ENCODE measurements around the gene NAXE.
A peak's percentile ranks its signal among the peaks of the same experiment; 100 is the strongest.
"Not testable (repeated sequence)": the region's sequence is repeated elsewhere in the genome, so short reads cannot be mapped to it uniquely, and the experiment has no call there.

NAXE gene

DNA sequence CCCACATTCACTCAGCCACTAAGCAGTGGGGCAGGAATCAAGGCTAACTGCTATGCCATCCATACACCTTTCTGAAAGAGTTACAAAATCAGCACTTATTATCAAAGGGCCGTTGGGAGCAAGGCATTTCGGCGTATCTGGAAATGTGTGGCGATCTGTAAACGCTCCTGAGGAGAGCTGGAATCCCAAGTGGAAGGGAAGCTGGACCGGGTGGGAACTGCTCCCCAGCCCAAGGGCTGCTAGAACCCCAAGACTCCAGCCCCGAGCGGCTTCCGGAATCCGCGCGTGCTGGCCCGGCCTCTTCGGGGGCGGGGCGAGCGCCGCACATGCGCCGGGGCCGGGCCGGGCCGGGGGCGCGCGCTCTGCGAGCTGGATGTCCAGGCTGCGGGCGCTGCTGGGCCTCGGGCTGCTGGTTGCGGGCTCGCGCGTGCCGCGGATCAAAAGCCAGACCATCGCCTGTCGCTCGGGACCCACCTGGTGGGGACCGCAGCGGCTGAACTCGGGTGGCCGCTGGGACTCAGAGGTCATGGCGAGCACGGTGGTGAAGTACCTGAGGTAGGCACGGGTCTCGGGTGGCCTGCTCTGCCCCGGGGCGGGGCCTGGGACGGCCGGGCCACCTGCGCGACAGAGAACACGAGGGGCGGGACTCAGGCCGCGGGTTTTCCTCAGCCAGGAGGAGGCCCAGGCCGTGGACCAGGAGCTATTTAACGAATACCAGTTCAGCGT, at the start of gene NAXE:
Gene NAXE, plus strand, starts transcription at position 345 of the 726 bp plus-strand sequence. Its CDS starts 29 bp downstream, at position 374.
- peak; percentile 71 for DNase-seq (ENCODE audit: insufficient read length, low spot score)
- FAIRE-seq, result no peak

DNA sequence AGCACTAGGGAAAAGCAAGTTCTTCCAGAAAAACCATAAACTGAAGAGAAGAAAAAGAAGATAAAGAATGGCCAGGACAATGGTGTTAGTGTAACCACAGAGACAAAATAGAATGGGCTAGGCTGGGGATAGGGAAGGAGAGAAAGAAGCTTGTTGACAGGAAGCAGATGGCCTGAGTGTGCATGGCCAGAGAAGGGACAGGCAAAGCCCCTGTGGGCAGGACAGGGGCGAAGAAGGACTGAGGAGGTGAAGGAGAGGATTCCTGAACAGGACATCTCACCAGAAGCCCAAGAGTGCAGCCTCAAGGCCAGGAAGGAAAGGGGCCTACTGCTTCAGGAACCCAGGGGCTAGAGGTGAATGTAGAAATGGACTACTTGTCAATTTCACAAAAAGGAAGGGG, 48.5 kb upstream of the NAXE start:
- no peak for FAIRE-seq
- no peak for DNase-seq (ENCODE audit: insufficient read length, low spot score)

DNA sequence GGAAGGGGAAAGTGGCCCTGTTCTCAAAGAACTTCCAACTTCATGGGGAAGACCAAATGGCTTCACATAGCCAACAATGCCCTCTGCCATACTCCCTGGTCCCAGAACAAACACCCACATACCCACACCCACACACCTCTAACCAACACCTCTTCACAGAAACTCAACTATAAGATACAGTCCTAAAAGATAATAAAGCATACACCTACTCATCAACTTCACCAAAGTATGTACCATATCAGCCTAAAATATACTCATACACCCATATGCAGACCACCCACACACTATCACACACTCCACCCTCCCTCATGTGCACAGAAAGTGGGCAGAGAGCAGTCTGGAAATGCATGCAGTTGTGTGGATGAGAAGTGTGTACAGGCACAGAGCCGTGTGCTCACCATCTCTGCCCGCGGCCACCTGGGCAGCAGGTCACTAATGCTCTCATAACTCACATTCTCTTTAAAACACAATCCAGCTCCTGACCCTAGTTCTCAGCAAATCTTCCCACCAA, 46.9 kb upstream of the NAXE start:
- DNase-seq (ENCODE audit: insufficient read length, low spot score) (no peak), FAIRE-seq (no peak)

DNA sequence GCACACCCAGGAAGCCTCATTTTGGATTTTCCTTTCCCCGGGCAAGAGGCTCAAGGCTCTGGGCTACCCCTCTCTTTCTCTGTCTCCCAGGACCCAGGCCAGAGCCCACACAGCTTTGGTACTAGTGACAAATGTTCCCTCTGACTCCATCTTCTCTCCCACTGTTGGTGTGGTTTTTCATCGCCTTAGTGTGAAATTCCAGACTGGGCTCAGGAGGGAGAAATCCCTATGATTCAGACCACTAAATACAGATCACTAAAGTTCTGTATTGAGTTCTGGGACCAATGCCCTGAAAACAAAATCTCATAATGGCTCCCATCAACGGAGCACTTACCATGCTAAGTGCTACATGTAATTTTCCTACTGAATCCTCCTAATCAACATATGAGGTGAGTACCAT, 45.3 kb upstream of the NAXE start:
- DNase-seq (ENCODE audit: insufficient read length, low spot score) (no peak), FAIRE-seq (no peak)

DNA sequence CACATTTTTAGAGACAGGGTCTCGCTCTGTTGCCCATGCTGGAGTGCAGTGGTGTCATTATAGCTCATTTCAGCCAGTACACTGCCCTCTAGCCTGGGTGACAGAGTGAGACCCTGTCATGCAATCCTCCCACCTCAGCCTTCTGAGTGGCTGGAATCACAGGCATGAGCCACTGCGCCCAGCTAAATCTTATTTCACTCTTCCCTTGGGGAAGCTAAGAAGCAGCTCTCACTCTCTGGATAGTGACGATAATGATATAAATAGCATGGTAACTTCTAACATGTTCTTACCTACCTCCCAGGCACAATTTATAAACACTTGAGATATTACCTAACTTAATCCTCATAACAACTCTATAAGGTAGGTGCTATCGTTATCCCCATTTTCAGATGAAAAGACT, 44.1 kb upstream of the NAXE start:
- DNase-seq (ENCODE audit: insufficient read length, low spot score), result no peak
- FAIRE-seq, result no peak

DNA sequence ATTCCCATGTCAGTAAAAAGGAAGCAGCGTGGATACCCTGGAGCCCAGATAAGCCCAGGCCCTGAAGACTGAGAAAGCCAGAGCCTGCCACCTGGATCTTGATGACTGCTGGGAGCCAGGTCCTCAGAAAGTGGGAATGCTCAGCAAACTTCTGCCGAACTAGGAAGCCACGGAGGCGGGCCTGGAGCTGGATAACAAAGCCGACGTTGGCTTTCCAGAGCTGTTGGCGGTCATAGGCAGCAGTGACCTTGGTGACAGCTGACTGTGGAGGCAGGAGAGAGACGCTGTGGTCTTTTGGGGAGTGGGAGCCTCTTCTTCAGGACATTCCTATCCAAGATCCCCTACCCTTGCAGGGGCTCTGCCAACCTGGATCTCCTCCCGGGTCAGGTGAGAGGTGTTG, 43.6 kb upstream of the NAXE start:
- no peak for FAIRE-seq

DNA sequence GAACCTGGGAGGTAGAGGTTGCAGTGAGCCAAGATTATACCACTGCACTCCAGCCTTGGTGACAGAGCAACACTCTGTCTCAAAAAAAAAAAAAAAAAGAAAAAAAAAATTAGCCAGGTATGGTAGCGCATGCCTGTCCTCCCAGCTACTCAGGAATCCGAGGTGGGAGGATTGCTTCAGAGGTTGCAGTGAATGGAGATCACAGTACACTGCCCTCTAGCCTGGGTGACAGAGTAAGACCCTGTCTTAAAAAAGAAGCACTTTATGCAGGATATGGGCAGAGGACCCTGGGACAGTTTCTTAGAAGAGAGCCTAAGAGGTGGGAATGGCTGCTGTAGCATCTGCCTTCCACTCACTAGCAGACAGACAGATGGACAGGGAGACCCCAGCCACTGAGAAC, 42.2 kb upstream of the NAXE start:
- FAIRE-seq, result no peak
- no peak for DNase-seq (ENCODE audit: insufficient read length, low spot score)

More for the DNA sequence above, 43.6 kb upstream of the NAXE start:
- no peak for DNase-seq (ENCODE audit: insufficient read length, low spot score)

DNA sequence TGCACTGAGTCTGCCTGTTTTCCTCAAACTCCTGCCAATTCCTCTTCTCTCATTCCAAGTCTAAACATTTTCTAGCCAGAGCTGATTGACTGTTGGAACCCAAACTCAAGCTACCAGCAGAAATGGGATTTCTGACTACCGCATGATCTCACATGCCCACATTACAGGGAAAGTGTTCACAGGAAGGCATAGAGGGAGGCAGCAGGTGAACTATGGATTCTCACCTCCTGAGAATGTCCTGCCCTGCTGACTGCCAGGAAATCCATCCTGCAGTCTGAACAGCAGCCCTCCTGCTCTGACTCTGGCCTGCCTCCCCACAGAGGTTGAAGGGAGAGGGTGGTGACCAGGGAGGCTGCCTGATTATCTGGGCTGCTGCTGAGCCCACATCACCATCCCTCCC, 41.7 kb upstream of the NAXE start:
- FAIRE-seq (no peak), DNase-seq (ENCODE audit: insufficient read length, low spot score) (no peak)

DNA sequence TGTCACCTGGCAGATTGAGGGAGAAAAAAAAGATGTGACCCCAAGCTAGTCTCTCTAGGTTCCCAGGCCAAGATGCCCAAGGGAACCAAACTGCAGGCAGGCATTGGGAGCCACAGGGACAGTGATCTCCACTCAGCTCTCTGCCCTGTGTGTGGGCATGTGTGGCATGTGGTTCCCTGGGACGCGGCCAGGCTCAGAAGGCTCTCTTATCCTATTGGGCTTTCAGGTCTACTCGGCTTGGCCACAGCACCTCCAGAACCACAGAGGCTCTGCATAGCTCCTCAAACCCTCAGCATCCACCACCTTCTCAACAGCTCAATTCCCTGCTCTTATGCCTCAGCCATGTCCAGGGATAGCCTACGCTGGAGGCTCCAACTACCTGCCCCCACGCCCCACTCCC, 41.2 kb upstream of the NAXE start:
- DNase-seq (ENCODE audit: insufficient read length, low spot score), result no peak
- FAIRE-seq, result no peak

DNA sequence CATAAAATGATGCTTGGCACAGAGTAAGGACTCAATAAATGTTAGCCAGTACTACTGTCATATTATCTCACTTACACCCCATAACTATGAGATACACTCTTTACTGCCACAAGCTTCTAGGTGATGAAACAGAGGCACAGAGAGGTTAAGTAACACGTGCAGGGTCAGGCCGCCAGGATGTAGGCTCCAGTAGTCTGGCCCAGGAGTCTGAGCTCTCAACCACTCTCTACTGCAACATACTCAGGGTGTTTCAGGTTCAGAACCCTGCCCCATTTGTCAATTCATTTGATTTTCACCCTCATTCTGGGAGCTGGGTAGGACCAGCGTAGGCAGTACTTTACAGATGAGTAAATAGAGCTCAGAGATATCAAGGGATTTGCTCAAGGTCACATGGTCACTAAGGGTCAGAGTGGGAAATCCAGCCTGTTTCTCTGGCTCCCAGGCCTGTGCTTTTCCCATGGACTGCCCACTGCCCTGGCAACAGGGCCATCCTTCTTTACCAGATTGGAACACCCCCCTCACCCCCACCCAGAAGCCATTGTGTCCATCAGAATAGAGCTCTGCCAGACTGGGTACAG, 40.4 kb upstream of the NAXE start:
- no peak for FAIRE-seq
- no peak for DNase-seq (ENCODE audit: insufficient read length, low spot score)

DNA sequence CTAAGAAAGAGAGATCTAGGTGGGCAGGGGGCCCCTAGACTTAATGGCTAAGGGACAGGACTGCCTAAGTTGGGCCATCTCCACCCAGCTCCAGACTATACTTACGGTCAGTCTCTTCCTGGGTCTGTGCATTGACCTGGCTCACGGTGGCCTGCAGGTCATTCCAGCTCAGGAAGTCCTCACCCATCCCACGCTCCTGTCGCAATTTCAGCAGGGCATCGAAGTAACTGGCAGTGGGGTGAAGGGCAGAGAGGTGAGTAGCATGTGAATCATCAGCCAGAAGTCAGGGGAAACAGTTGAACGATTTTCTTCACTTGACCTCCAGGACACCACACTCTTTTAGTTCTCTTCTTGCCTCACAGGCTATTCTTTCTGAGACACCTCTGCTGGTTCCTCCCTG, 39.7 kb upstream of the NAXE start:
- no peak for FAIRE-seq
- DNase-seq (ENCODE audit: insufficient read length, low spot score), result no peak

DNA sequence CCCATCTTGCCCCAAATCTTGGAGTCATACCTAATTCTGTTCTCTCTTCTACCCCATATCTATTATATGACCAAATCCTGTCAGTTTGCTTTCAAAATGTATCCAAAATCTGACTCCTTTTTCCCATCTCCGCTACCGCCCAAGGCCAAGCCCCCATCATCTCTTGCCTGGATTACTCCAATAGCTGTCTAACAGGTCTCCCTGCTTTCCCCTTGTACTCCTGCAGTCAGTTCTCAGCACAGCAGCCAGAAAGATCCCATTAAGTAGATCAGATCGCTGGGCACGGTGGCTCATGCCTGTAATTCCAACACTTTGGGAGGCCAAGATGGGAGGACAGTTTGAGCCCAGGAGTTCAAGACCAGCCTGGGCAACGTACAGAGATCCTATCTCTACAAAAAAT, 39.1 kb upstream of the NAXE start:
- no peak for DNase-seq (ENCODE audit: insufficient read length, low spot score)
- no peak for FAIRE-seq

DNA sequence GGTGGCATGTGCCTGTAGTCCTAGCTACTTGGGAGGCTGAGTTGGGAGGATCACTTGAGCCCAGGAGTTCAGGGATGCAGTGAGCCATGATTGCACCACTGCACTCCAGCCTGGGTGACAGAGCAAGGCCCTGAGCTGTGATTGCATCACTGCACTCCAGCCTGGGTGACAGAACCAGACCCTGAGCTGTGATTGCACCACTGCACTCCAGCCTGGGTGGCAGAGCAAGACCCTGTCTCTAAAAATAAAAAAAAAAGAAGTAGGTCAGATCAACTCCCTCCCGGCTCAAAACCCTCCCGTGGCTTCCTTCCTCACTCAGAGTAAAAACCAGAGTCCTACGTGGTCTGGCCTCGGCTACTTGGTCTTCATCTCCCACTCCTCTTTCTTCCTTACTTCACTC, 38.6 kb upstream of the NAXE start:
- DNase-seq (ENCODE audit: insufficient read length, low spot score); FAIRE-seq: not testable (repeated sequence)

DNA sequence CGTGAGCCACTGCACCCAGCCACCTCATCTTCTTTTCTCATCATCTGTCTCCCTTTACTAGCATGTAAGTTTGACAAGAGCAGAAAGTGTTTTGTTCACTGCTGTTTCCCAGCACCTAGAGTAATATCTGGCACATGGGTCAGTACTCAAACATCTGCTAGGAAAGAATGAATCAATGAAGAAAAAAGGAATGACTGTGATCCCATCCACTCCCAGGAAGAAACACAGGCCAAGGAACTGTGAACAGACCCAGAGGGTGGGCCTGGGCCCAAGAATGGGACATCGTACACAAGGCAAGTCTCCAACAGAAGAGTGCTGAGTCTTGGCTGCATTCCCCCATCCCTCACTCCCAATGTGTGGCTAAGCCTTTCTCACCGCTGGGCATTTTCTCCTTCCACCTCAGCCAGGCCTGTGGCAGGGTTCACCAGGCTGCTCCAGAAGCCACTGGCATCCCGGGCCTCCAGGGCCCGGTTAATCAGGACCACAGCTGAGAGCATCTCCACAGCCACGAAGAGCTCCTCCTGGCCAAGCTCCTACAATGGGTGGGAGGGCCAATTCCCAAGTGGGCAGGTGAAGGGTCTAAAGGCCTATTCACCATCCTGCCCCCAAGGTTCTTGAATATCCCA, 37.6 kb upstream of the NAXE start:
- FAIRE-seq (no peak), DNase-seq (ENCODE audit: insufficient read length, low spot score) (no peak)

DNA sequence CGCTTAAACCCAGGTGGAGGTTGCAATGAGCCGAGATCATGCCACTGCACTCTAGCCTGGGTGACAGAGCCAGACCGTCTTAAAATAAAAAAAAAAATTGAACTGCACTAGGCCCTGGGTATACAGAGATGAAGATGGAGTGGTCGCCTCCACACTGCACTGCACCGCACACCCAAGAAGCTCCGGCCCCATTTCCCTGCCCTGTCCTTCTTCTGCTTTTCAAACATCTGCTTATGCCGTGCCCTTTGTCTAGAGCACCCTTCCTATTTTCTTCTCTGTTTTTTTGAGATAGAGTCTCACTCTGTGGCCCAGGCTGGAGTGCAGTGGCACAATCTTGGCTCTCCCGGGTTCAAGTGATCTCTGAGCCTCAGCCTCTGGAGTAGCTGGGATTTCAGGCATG, 36.6 kb upstream of the NAXE start:
- no peak for FAIRE-seq
- no peak for DNase-seq (ENCODE audit: insufficient read length, low spot score)

DNA sequence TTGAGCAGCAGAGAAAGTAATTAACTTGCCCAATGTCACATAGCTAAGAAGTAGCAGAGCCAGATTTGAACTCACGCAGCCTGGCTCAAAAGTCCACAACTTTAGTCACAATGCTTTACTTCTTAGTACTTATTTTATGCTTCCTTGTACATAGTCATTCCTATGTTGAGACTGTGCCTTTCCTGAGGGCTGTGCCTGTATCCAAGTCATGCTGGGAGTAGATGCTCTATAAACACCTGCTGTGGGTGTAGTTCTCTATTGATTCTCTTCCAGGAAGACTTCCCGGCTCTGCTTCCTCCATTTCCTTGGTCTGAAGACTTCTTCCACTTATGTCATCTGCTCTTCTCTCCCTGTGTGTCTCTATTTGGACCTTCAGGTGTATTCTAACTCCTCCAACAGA, 35.9 kb upstream of the NAXE start:
- FAIRE-seq (no peak), DNase-seq (ENCODE audit: insufficient read length, low spot score) (no peak)

DNA sequence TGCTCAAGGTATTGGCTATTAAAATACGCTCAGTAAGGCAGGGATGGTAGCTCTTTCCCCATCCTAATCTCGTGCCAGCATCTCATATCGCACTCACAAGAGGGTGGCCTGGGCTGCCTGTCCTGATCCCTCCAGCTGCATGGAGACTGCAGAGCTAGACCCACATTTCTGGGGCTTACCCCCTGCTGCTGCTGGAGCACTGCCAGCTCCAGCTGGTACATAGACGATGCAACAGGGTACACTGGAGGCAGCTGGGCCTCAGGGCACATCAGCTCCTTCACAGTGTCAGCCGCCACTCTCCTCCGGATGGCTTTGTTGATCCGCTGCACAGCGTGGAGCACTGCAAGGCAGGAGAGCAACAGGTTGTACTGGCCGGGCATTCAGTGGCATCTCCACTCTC, 35.2 kb upstream of the NAXE start:
- no peak for DNase-seq (ENCODE audit: insufficient read length, low spot score)
- no peak for FAIRE-seq

DNA sequence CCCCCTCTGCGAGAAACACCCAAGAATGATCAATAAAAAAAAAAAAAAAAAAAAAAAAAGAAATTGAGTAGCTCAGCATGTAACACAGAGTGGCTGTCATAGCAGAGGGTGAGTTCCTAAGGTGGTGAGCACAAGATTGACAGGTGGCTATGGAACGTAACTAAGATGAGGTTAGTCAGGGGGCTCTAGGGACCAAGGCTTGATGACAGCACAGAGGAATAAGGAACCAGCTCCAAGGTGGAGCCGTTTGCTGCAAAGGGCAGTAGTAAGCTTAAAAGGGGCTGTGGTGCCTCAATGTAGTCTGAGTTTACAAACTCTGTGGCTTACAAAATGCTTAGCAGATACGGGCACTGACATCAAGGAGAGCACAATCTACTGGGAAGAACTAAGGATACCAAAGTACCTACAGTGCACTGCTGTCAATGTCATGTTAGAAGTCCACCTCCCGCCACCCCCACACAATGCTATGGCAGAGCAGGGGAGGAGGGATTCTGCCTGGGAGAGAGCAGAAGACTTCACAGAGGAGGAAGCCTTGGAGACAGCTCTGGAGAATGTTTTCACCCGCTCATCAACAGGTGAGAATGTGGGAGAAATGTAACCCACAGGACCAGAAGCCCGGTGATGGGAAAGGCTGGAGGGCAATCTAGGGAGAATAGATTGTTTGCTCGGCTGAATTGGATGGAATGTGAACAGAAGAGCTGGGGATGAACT, 32.3 kb upstream of the NAXE start:
- FAIRE-seq, result no peak
- no peak for DNase-seq (ENCODE audit: insufficient read length, low spot score)

DNA sequence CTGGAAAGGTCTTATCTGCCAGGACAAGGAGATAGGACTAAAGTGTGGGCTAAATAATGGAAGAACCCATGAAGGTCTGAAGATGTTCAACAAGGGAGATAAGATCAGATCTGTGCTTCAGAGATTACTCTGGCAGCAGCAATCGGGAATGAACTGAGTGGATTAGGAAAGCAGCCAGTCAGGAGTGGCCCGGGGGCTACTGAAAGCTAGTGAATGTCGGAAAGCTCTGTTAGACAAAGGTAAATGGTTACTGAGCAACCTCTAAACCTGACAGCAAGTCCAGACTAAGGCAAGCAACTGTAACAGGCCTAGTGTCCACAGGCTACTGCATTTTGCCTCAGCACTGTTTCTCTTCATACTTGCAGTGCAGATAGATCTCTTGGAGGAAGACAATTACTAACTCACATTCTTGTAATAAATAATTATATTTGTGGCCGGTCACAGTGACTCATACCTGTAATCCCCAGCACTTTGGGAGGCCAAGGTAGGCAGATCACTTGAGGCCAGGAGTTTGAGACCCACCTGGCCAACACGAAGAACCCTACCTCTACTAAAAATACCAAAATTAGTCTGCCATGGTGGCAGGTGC, 31.7 kb upstream of the NAXE start:
- DNase-seq (ENCODE audit: insufficient read length, low spot score), result no peak
- no peak for FAIRE-seq

DNA sequence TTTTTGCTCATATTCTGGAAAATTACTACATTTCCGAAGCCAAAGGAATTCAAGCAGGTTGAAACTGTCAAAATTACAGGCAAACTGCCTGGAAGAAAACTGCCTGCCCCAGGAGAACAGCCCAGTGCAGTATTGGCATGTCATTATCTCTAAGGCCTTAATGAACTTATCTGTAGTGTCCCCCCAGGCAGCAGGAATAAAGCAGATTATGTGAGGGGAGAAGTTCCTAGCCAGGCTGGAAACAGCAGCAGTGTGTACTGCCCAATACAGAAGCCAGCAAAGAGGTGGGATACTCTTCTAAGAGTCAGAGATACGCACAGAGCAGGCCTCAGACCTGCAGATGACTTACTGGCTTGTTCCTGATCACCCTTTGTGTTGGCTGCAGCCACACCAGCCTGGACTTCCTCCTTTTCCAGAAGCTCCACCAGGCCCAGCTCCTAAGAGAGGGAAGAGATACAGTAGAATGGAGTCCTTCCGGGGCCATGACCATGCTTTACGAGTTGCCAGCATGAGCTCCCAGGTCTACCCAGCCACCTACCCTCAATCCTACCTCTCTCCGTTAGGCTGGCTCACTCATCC, 30.9 kb upstream of the NAXE start:
- DNase-seq (ENCODE audit: insufficient read length, low spot score) (no peak), FAIRE-seq (no peak)

DNA sequence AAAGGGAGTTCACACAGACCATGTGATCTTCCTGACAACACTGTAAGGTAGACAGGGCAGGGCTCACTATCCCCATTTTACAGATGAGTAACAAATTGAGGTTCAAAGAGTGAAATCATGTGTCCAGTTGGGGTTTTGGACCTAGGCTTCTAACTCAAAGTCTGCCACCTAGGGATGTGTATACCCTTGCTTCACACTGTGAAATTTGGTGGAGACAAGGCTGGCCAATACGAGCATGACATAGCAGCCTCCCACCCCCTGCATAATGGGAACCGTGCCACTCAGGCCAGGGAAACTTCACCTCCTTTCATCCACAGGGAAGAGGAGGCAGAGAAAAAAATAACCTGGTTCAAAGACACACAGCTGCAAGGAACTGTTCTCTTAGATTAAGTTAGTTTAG, 26.1 kb upstream of the NAXE start:
- DNase-seq (ENCODE audit: insufficient read length, low spot score) (no peak), FAIRE-seq (no peak)
